Loucy (cell line): ENCODE results near the gene SHISA3.

Experiments used
- EZH2phosphoT487 ChIP-seq: fragments of 200-600 bp; IDR thresholded peaks from 2 replicates; pipeline ENCODE4 v1.6.1; 2018; ENCODE audit warnings: antibody characterized with exemption, mild to moderate bottlenecking, moderate library complexity, borderline replicate concordance
- TF ChIP-seq, protein P1 (sequence below): fragments of 200-600 bp; sonication (generic); conservative IDR thresholded peaks from 2 replicates; pipeline ENCODE4 v1.5.1; 2014; ENCODE audit warnings: mild to moderate bottlenecking, antibody characterized with exemption, low read length

DNA sequence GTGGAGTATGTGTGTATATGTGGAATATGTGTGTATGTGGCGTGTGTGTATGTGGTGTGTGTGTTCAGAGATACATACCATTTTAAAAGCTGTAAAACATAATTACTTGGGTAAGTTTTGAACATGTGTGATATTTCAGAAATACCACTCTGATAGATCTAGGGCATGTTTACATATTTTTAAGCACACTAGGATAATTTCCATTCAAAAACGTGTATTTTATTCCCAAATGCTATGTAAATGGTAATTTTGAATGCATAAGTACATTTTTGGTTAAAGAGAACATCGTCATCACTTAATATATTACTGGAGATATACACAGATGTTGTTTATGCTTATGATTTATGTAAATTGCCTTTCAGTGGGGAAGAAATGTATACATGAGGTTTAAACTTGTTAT is 34.7 kb upstream of the SHISA3 start:
- TF ChIP-seq, protein P1, sequence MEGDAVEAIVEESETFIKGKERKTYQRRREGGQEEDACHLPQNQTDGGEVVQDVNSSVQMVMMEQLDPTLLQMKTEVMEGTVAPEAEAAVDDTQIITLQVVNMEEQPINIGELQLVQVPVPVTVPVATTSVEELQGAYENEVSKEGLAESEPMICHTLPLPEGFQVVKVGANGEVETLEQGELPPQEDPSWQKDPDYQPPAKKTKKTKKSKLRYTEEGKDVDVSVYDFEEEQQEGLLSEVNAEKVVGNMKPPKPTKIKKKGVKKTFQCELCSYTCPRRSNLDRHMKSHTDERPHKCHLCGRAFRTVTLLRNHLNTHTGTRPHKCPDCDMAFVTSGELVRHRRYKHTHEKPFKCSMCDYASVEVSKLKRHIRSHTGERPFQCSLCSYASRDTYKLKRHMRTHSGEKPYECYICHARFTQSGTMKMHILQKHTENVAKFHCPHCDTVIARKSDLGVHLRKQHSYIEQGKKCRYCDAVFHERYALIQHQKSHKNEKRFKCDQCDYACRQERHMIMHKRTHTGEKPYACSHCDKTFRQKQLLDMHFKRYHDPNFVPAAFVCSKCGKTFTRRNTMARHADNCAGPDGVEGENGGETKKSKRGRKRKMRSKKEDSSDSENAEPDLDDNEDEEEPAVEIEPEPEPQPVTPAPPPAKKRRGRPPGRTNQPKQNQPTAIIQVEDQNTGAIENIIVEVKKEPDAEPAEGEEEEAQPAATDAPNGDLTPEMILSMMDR = no peak
- no peak for TF ChIP-seq EZH2phosphoT487
